Medulla oblongata (tissue), 1 donor: Measurements from ENCODE around the gene PGAM5.

ENCODE experiments used
- DNase-seq: peaks from one replicate; pipeline ENCODE4 v3.0.0-alpha.2; 2015; ENCODE audit errors: extremely low spot score

PGAM5 gene

GRCh38 chr12:132710405-132711079, at the start of gene PGAM5:
PGAM5 (plus strand) TSS chr12:132710842; CDS start chr12:132710877, 35 bp downstream.
- peak; percentile 83 for DNase-seq

- no peak for DNase-seq
Observed at GRCh38 chr12:132660996-132661395, 49.6 kb upstream of the PGAM5 start.

- no peak for DNase-seq
Observed at GRCh38 chr12:132661972-132662371, 48.7 kb upstream of the PGAM5 start.

- DNase-seq = no peak
Observed at GRCh38 chr12:132662901-132663755, 47.5 kb upstream of the PGAM5 start.

- no peak for DNase-seq
Observed at GRCh38 chr12:132664206-132665148, 46.2 kb upstream of the PGAM5 start.

- DNase-seq = no peak
Observed at GRCh38 chr12:132665149-132665491, 45.5 kb upstream of the PGAM5 start.

- DNase-seq = no peak
Observed at GRCh38 chr12:132665794-132666193, 44.8 kb upstream of the PGAM5 start.

GRCh38 chr12:132668191-132669088, 42.2 kb upstream of the PGAM5 start:
- no peak for DNase-seq

- DNase-seq = no peak
Observed at GRCh38 chr12:132669166-132669879, 41.3 kb upstream of the PGAM5 start.

GRCh38 chr12:132672116-132672515, 38.5 kb upstream of the PGAM5 start:
- no peak for DNase-seq

GRCh38 chr12:132672678-132673077, 38.0 kb upstream of the PGAM5 start:
- no peak for DNase-seq

- no peak for DNase-seq
Observed at GRCh38 chr12:132673288-132674179, 37.1 kb upstream of the PGAM5 start.

- no peak for DNase-seq
Observed at GRCh38 chr12:132674561-132674960, 36.1 kb upstream of the PGAM5 start.

GRCh38 chr12:132675757-132676432, 34.7 kb upstream of the PGAM5 start:
- DNase-seq = no peak

GRCh38 chr12:132677492-132677891, 33.1 kb upstream of the PGAM5 start:
- DNase-seq = no peak

GRCh38 chr12:132685400-132685799, 25.2 kb upstream of the PGAM5 start:
- DNase-seq = no peak

- DNase-seq = no peak
Observed at GRCh38 chr12:132686825-132687210, 23.8 kb upstream of the PGAM5 start.

GRCh38 chr12:132687211-132688164, 23.2 kb upstream of the PGAM5 start, which contains the start of the genes POLE and PXMP2:
POLE (minus strand) TSS chr12:132687342; CDS start chr12:132687315, 27 bp downstream.
PXMP2 (plus strand) TSS chr12:132687587; CDS start chr12:132687671, 84 bp downstream.
- peak; percentile 95 for DNase-seq
